H9 (cell line): ENCODE results near the gene ZNF341. TPM values are rescaled to one million over a fixed set of nuclear protein-coding genes. Genes with fewer than 3 reads are reported as not detected.

Source experiments
- DNase-seq: peaks from one replicate; pipeline ENCODE4 v3.0.0-alpha.2; 2017
- H2AFZ ChIP-seq: one replicate; pipeline ENCODE4 v1.6.1; 2013; ENCODE audit warnings: mild to moderate bottlenecking, low read length, control low read depth, moderate library complexity
- H2AK5ac ChIP-seq: 2 replicates; pipeline ENCODE4 v1.6.1; 2013; ENCODE audit warnings: low read length, control low read depth, mixed read lengths; ENCODE audit not compliant: insufficient read length
- H2BK120ac ChIP-seq: one replicate; pipeline ENCODE4 v1.6.1; 2013; ENCODE audit warnings: low read depth, mild to moderate bottlenecking, low read length, control low read depth, inconsistent platforms; ENCODE audit not compliant: poor library complexity, severe bottlenecking
- H2BK12ac ChIP-seq: 2 replicates; pipeline ENCODE4 v1.6.1; 2013; ENCODE audit warnings: low read length, control low read depth, mixed read lengths, low read depth; ENCODE audit not compliant: insufficient read length
- H2BK15ac ChIP-seq: 2 replicates; pipeline ENCODE4 v1.6.1; 2013; ENCODE audit warnings: low read depth, low read length, control low read depth
- H2BK20ac ChIP-seq: one replicate; pipeline ENCODE4 v1.6.1; 2013; ENCODE audit warnings: low read depth, mild to moderate bottlenecking, low read length, control low read depth, inconsistent platforms; ENCODE audit not compliant: poor library complexity, severe bottlenecking
- H2BK5ac ChIP-seq: 2 replicates; pipeline ENCODE4 v1.6.1; 2013; ENCODE audit warnings: low read length, control low read depth, mixed read lengths; ENCODE audit not compliant: insufficient read length
- H3K14ac ChIP-seq: 2 replicates; pipeline ENCODE4 v1.6.1; 2013; ENCODE audit warnings: low read length, control low read depth; ENCODE audit not compliant: insufficient read depth
- H3K18ac ChIP-seq: 2 replicates; pipeline ENCODE4 v1.6.1; 2013; ENCODE audit warnings: low read depth, mild to moderate bottlenecking, mixed read lengths, low read length, control low read depth; ENCODE audit not compliant: insufficient read length
- H3K23ac ChIP-seq: 2 replicates; pipeline ENCODE4 v1.6.1; 2013; ENCODE audit warnings: low read length, control low read depth, mixed read lengths, low read depth; ENCODE audit not compliant: insufficient read length
- H3K23me2 ChIP-seq: 2 replicates; pipeline ENCODE4 v1.6.1; 2013; ENCODE audit warnings: low read depth, mild to moderate bottlenecking, mixed read lengths, low read length, control low read depth; ENCODE audit not compliant: insufficient read length, poor library complexity, severe bottlenecking
- H3K27ac ChIP-seq: 2 replicates; pipeline ENCODE4 v1.5.1; 2013; ENCODE audit warnings: low read length, control low read depth, mixed read lengths, low read depth; ENCODE audit not compliant: insufficient read length
- H3K27me3 ChIP-seq: 2 replicates; pipeline ENCODE4 v1.6.1; 2013; ENCODE audit warnings: low read length, control low read depth, inconsistent platforms; ENCODE audit not compliant: insufficient read depth
- H3K4ac ChIP-seq: 2 replicates; pipeline ENCODE4 v1.6.1; 2013; ENCODE audit warnings: low read depth, mild to moderate bottlenecking, control low read depth, inconsistent platforms, low read length, moderate library complexity
- H3K4me1 ChIP-seq: 2 replicates; pipeline ENCODE4 v1.6.1; 2013; ENCODE audit warnings: low read length, control low read depth, inconsistent platforms; ENCODE audit not compliant: insufficient read depth
- H3K4me2 ChIP-seq: 2 replicates; pipeline ENCODE4 v1.6.1; 2013; ENCODE audit warnings: low read length, control low read depth, mixed read lengths; ENCODE audit not compliant: insufficient read length, insufficient read depth
- H3K56ac ChIP-seq: 2 replicates; pipeline ENCODE4 v1.6.1; 2013; ENCODE audit warnings: low read depth, mild to moderate bottlenecking, mixed read lengths, low read length, control low read depth; ENCODE audit not compliant: insufficient read length
- H3K79me1 ChIP-seq: 2 replicates; pipeline ENCODE4 v1.6.1; 2013; ENCODE audit warnings: low read depth, mild to moderate bottlenecking, moderate library complexity, low read length, control low read depth, inconsistent platforms; ENCODE audit not compliant: insufficient read depth, poor library complexity, severe bottlenecking
- H3K79me2 ChIP-seq: 2 replicates; pipeline ENCODE4 v1.6.1; 2013; ENCODE audit warnings: low read length, control low read depth, inconsistent platforms; ENCODE audit not compliant: insufficient read depth
- H3K9ac ChIP-seq: 2 replicates; pipeline ENCODE4 v1.6.1; 2013; ENCODE audit warnings: low read length, control low read depth, mixed read lengths; ENCODE audit not compliant: insufficient read length; ENCODE audit errors: extremely low read depth
- H3K9me3 ChIP-seq: one replicate; pipeline ENCODE4 v1.6.1; 2013; ENCODE audit warnings: low read depth, low read length, inconsistent platforms; ENCODE audit not compliant: control insufficient read depth
- H3T11ph ChIP-seq: one replicate; pipeline ENCODE4 v1.6.1; 2013; ENCODE audit warnings: mild to moderate bottlenecking, low read length, control low read depth, inconsistent platforms
- H4K20me1 ChIP-seq: one replicate; pipeline ENCODE4 v1.6.1; 2013; ENCODE audit not compliant: control insufficient read depth, insufficient read length, insufficient read depth
- H4K5ac ChIP-seq: 2 replicates; pipeline ENCODE4 v1.6.1; 2013; ENCODE audit warnings: low read depth, mild to moderate bottlenecking, mixed read lengths, low read length, control low read depth; ENCODE audit not compliant: insufficient read length
- H4K8ac ChIP-seq: replicated peaks from 2 replicates; pipeline ENCODE4 v1.6.1; 2013; ENCODE audit warnings: low read length, control low read depth, mixed read lengths, low read depth; ENCODE audit not compliant: insufficient read length
- H4K91ac ChIP-seq: 2 replicates; pipeline ENCODE4 v1.6.1; 2013; ENCODE audit warnings: low read depth, mild to moderate bottlenecking, moderate library complexity, mixed read lengths, low read length, control low read depth; ENCODE audit not compliant: insufficient read length
- H3K27ac Mint-ChIP-seq, 3 experiments: 2 replicates in 2 of 3; 3 replicates in 1 of 3; pipeline ENCODE4 v1.8.0; 2020 to 2021; ENCODE audit warnings: mixed read lengths in 3 of 3, mild to moderate bottlenecking in 1 of 3, moderate library complexity in 1 of 3
- H3K27me3 Mint-ChIP-seq: 2 replicates; pipeline ENCODE4 v1.8.0; 2021; ENCODE audit warnings: low read depth, mild to moderate bottlenecking, moderate library complexity, mixed read lengths
- H3K36me3 Mint-ChIP-seq, 3 experiments: 2 replicates in 2 of 3; 3 replicates in 1 of 3; pipeline ENCODE4 v1.8.0; 2020 to 2021; ENCODE audit warnings: low read depth in 3 of 3, mixed read lengths in 3 of 3; ENCODE audit not compliant: insufficient read depth in 1 of 3
- H3K4me1 Mint-ChIP-seq, 2 experiments: 2 replicates each; pipeline ENCODE4 v1.8.0; 2020; ENCODE audit warnings: mixed read lengths in 2 of 2
- H3K4me3 Mint-ChIP-seq, 2 experiments: 2 replicates in 1 of 2; 3 replicates in 1 of 2; pipeline ENCODE4 v1.8.0; 2020 to 2021; ENCODE audit warnings: mild to moderate bottlenecking in 2 of 2, mixed read lengths in 2 of 2, moderate library complexity in 1 of 2
- H3K9me3 Mint-ChIP-seq, 2 experiments: 2 replicates in 1 of 2; 3 replicates in 1 of 2; pipeline ENCODE4 v1.8.0; 2020; ENCODE audit warnings: mild to moderate bottlenecking in 2 of 2, mixed read lengths in 2 of 2, moderate library complexity in 1 of 2
- WGBS: extraction: QIAGEN DNeasy Blood & Tissue Kit; methylation state at CpG from one replicate; pipeline ENCODE4 v1.1.7; 2013; ENCODE audit warnings: missing lambda C conversion rate, low lambda C conversion rate, mixed read lengths; ENCODE audit not compliant: insufficient read length; ENCODE audit errors: extremely low coverage; 5-methylcytosine and 5-hydroxymethylcytosine counted together
- total RNA-seq: library from RNA; stranded (reverse); gene quantifications from 2 replicates; pipeline ENCODE4 v1.2.1, GENCODE V29; 2021
- TF ChIP-seq, protein P1 (sequence below): fragments of 200-600 bp; sonication (generic); conservative IDR thresholded peaks from 3 replicates; pipeline ENCODE4 v1.8.0; 2021; ENCODE audit warnings: antibody characterized with exemption, mild to moderate bottlenecking

Gene ZNF341
- total RNA-seq, 1 experiment from 2014 or later, result 5.2 TPM

DNA sequence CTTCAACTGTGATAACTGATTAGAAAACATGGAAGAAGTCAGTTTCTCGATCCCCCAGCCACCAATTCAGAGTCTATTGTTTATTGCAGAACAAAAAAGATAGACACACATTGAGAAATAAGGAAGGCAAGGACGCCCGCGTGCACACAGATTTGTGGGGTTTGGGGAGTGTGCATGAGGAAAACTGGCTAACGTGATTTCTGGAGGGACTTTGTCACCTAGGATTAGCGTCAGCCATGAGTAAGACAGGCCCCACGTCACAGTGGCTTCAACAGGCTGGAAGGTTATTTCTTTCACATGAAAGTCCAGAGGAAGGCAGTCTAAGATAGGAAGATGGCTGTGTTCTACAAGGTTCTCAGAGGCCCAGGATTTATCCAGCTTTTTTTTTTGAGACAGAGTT lies 7.7 kb downstream of the ZNF341 start:
- Mint-ChIP-seq H3K4me1 (peaks cover 9 to 11% of the 10 kb centered on the region in 2 experiments), H3K27me3 (peaks cover 2% of the 10 kb centered on the region; the same call in 1 of the 2 replicates), H3K27ac (peak overlapping the region in 1 of 3 experiments; percentile 24; a peak in 1 of 7 replicates), H3K9me3 (peaks cover 17 to 21% of the 10 kb centered on the region in 2 experiments), H3K36me3 (peaks cover 17 to 28% (median 22%) of the 10 kb centered on the region in 3 experiments), H3K4me3 (no peak overlapping the region)
- no peaks in the 10 kb centered on the region for H3K4me1 ChIP-seq
- H3K4me2 ChIP-seq, result no peak overlapping the region
- no peak overlapping the region for H3K27ac ChIP-seq
- no peak overlapping the region for H4K91ac ChIP-seq
- H3K9me3 ChIP-seq, result peaks cover 5% of the 10 kb centered on the region
- no peak overlapping the region for H3K23ac ChIP-seq
- H3K9ac ChIP-seq, result no peak overlapping the region
- H4K5ac ChIP-seq, result no peak overlapping the region
- H3K4ac ChIP-seq, result no peak overlapping the region
- TF ChIP-seq, protein P1, sequence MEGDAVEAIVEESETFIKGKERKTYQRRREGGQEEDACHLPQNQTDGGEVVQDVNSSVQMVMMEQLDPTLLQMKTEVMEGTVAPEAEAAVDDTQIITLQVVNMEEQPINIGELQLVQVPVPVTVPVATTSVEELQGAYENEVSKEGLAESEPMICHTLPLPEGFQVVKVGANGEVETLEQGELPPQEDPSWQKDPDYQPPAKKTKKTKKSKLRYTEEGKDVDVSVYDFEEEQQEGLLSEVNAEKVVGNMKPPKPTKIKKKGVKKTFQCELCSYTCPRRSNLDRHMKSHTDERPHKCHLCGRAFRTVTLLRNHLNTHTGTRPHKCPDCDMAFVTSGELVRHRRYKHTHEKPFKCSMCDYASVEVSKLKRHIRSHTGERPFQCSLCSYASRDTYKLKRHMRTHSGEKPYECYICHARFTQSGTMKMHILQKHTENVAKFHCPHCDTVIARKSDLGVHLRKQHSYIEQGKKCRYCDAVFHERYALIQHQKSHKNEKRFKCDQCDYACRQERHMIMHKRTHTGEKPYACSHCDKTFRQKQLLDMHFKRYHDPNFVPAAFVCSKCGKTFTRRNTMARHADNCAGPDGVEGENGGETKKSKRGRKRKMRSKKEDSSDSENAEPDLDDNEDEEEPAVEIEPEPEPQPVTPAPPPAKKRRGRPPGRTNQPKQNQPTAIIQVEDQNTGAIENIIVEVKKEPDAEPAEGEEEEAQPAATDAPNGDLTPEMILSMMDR, result no peak
- H2BK5ac ChIP-seq, result no peak overlapping the region
- no peaks in the 10 kb centered on the region for H3K79me2 ChIP-seq
- H2BK20ac ChIP-seq, result no peak overlapping the region
- no peak overlapping the region for H3T11ph ChIP-seq
- H4K20me1 ChIP-seq, result no peaks in the 10 kb centered on the region
- H3K79me1 ChIP-seq, result no peaks in the 10 kb centered on the region
- H4K8ac ChIP-seq, result no peak overlapping the region
- no peak overlapping the region for H2BK120ac ChIP-seq
- H3K23me2 ChIP-seq, result no peaks in the 10 kb centered on the region
- no CpG with 5 or more reads among the region's 7 CpGs for WGBS
- no peak for DNase-seq
- H3K18ac ChIP-seq, result no peak overlapping the region
- no peak overlapping the region for H2BK12ac ChIP-seq
- no peak overlapping the region for H2AFZ ChIP-seq
- no peak overlapping the region for H2AK5ac ChIP-seq
- no peaks in the 10 kb centered on the region for H3K27me3 ChIP-seq
- no peak overlapping the region for H3K56ac ChIP-seq
- no peak overlapping the region for H2BK15ac ChIP-seq
- no peak overlapping the region for H3K14ac ChIP-seq
